A549 (cell line): ENCODE measurements around the gene TMEM132D.

Experiments used
- BHLHE40 ChIP-seq: IDR thresholded peaks from 2 replicates; pipeline ENCODE4 v1.6.1; 2012; ENCODE audit warnings: low read depth, low read length, inconsistent platforms
- CTCF ChIP-seq: fragments of >200 bp; sonication (Bioruptor Twin); formaldehyde crosslinking; IDR thresholded peaks from 3 replicates; pipeline ENCODE4 v1.5.1; 2016
- FOSL2 ChIP-seq, 2 experiments: fragments of 450-650 bp in 1 of 2; fragments of >200 bp in 1 of 2; sonication (Bioruptor Twin) in 1 of 2; formaldehyde crosslinking; IDR thresholded peaks; 2 replicates each; pipeline versions ENCODE4 v1.5.0 to v1.6.1; 2016 to 2020; ENCODE audit warnings: mild to moderate bottlenecking in 1 of 2, moderate library complexity in 1 of 2
- POLR2A ChIP-seq: IDR thresholded peaks from 2 replicates; pipeline ENCODE4 v1.6.1; 2012; ENCODE audit warnings: mild to moderate bottlenecking, low read length
- TF ChIP-seq, protein P1 (sequence below): fragments of 250-450 bp; sonication (Bioruptor Pico); IDR thresholded peaks from 2 replicates; pipeline ENCODE4 v1.5.0; 2021; ENCODE audit warnings: mild to moderate bottlenecking, moderate library complexity, borderline replicate concordance

DNA sequence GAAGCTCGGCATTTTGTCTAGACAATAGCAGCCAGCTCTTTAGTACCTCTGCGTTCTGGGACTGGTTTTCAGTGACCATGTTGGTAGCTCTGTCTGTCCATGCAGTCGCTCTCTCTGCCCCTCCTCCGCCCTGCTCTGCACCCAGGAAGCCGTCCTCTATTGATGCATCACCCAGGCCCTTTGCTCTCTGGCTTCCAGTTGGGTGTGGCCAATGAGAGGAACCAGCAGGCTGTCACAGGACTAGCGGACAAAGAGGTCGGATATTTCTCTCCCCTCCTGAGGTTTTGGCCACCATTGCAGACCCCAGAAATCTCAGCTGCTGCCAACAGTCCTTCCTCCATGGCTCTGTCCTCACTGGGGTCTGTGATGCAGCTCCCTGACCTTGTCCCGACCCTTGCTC lies 180.6 kb downstream of the TMEM132D start:
- no peak for TF ChIP-seq FOSL2 (IDR thresholded peaks at IDR 0.05)
- TF ChIP-seq FOSL2 (CRISPR knock-in tag; IDR thresholded peaks at IDR 0.05) = no peak
- TF ChIP-seq CTCF = no peak
- TF ChIP-seq, protein P1, sequence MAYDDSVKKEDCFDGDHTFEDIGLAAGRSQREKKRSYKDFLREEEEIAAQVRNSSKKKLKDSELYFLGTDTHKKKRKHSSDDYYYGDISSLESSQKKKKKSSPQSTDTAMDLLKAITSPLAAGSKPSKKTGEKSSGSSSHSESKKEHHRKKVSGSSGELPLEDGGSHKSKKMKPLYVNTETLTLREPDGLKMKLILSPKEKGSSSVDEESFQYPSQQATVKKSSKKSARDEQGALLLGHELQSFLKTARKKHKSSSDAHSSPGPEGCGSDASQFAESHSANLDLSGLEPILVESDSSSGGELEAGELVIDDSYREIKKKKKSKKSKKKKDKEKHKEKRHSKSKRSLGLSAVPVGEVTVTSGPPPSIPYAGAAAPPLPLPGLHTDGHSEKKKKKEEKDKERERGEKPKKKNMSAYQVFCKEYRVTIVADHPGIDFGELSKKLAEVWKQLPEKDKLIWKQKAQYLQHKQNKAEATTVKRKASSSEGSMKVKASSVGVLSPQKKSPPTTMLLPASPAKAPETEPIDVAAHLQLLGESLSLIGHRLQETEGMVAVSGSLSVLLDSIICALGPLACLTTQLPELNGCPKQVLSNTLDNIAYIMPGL (CRISPR knock-in tag) = no peak
- TF ChIP-seq POLR2A = no peak
- no peak for TF ChIP-seq BHLHE40
